HEK293 (cell line): ENCODE data around the gene ICAM4.
A peak's percentile ranks its signal among the peaks of the same experiment; 100 is the strongest.

ENCODE experiments used
- ATF2 ChIP-seq: fragments of 450-650 bp; formaldehyde crosslinking; IDR thresholded peaks from 2 replicates; pipeline ENCODE4 v1.5.1; 2016; ENCODE audit warnings: missing biosample characterization, missing genetic modification characterization, low read depth
- REPIN1 ChIP-seq: fragments of 450-650 bp; formaldehyde crosslinking; IDR thresholded peaks from 2 replicates; pipeline ENCODE4 v1.5.1; 2017; ENCODE audit warnings: missing biosample characterization, missing genetic modification characterization, low read depth
- SCRT2 ChIP-seq: fragments of 450-650 bp; formaldehyde crosslinking; IDR thresholded peaks from 2 replicates; pipeline ENCODE4 v1.5.1; 2016; ENCODE audit warnings: missing biosample characterization, missing genetic modification characterization
- ZEB2 ChIP-seq: fragments of 450-650 bp; formaldehyde crosslinking; IDR thresholded peaks from 2 replicates; pipeline ENCODE4 v1.5.1; 2016; ENCODE audit warnings: missing biosample characterization, missing genetic modification characterization
- ZNF133 ChIP-seq: fragments of 450-650 bp; formaldehyde crosslinking; IDR thresholded peaks from 2 replicates; pipeline ENCODE4 v1.5.1; 2016; ENCODE audit warnings: missing biosample characterization, missing genetic modification characterization
- ZNF174 ChIP-seq: fragments of 450-650 bp; formaldehyde crosslinking; IDR thresholded peaks from 2 replicates; pipeline ENCODE4 v1.5.0; 2017; ENCODE audit warnings: missing biosample characterization, mild to moderate bottlenecking, missing genetic modification characterization
- ZNF184 ChIP-seq: fragments of 450-650 bp; IDR thresholded peaks from 2 replicates; pipeline ENCODE4 v1.5.1; 2018; ENCODE audit warnings: missing biosample characterization, mild to moderate bottlenecking, missing genetic modification characterization
- ZNF239 ChIP-seq: fragments of 450-650 bp; formaldehyde crosslinking; IDR thresholded peaks from 2 replicates; pipeline ENCODE4 v1.5.1; 2016; ENCODE audit warnings: missing biosample characterization, missing genetic modification characterization
- ZNF37A ChIP-seq: fragments of 450-650 bp; IDR thresholded peaks from 2 replicates; pipeline ENCODE4 v1.5.1; 2018; ENCODE audit warnings: missing biosample characterization, missing genetic modification characterization
- ZNF391 ChIP-seq: fragments of 450-650 bp; formaldehyde crosslinking; IDR thresholded peaks from 2 replicates; pipeline ENCODE4 v1.5.1; 2016; ENCODE audit warnings: low read depth, missing biosample characterization, missing genetic modification characterization, borderline replicate concordance
- ZNF398 ChIP-seq: fragments of 450-650 bp; formaldehyde crosslinking; IDR thresholded peaks from 2 replicates; pipeline ENCODE4 v1.5.1; 2017; ENCODE audit warnings: missing biosample characterization, missing genetic modification characterization
- ZNF510 ChIP-seq: fragments of 450-650 bp; formaldehyde crosslinking; IDR thresholded peaks from 2 replicates; pipeline ENCODE4 v1.5.1; 2018; ENCODE audit warnings: mild to moderate bottlenecking, missing genetic modification characterization, missing biosample characterization; ENCODE audit not compliant: insufficient replicate concordance
- ZNF629 ChIP-seq: fragments of 450-650 bp; formaldehyde crosslinking; IDR thresholded peaks from 2 replicates; pipeline ENCODE4 v1.5.1; 2017; ENCODE audit warnings: missing biosample characterization, missing genetic modification characterization
- ZNF654 ChIP-seq: fragments of 450-650 bp; formaldehyde crosslinking; IDR thresholded peaks from 2 replicates; pipeline ENCODE4 v1.5.1; 2016; ENCODE audit warnings: low read depth, missing biosample characterization, missing genetic modification characterization
- ZNF670 ChIP-seq: fragments of 450-650 bp; formaldehyde crosslinking; IDR thresholded peaks from 2 replicates; pipeline ENCODE4 v1.5.1; 2016; ENCODE audit warnings: missing biosample characterization, missing genetic modification characterization, low read depth
- ZNF747 ChIP-seq: fragments of 450-650 bp; formaldehyde crosslinking; IDR thresholded peaks from 2 replicates; pipeline ENCODE4 v1.5.1; 2016; ENCODE audit warnings: missing biosample characterization, missing genetic modification characterization
- ZNF792 ChIP-seq: fragments of 450-650 bp; formaldehyde crosslinking; IDR thresholded peaks from 2 replicates; pipeline ENCODE4 v1.5.1; 2016; ENCODE audit warnings: missing biosample characterization, missing genetic modification characterization
- ZSCAN16 ChIP-seq: fragments of 450-650 bp; formaldehyde crosslinking; IDR thresholded peaks from 2 replicates; pipeline ENCODE4 v1.5.1; 2016; ENCODE audit warnings: missing biosample characterization, missing genetic modification characterization
- TF ChIP-seq, protein P1 (sequence below): fragments of 450-650 bp; formaldehyde crosslinking; IDR thresholded peaks from 2 replicates; pipeline ENCODE4 v1.5.1; 2016; ENCODE audit warnings: missing biosample characterization, missing genetic modification characterization
- TF ChIP-seq, protein P2 (sequence below): sonication (generic); formaldehyde crosslinking; IDR thresholded peaks from 2 replicates; pipeline ENCODE4 v1.8.1; 2022; ENCODE audit warnings: mild to moderate bottlenecking, moderate library complexity, missing genetic modification reagents
- TF ChIP-seq, protein P3 (sequence below): fragments of 450-650 bp; formaldehyde crosslinking; IDR thresholded peaks from 2 replicates; pipeline ENCODE4 v1.5.1; 2016; ENCODE audit warnings: missing biosample characterization, missing genetic modification characterization
- TF ChIP-seq, protein P4 (sequence below): fragments of 450-650 bp; formaldehyde crosslinking; IDR thresholded peaks from 2 replicates; pipeline ENCODE4 v1.5.1; 2016; ENCODE audit warnings: missing biosample characterization, missing genetic modification characterization
- TF ChIP-seq, protein P5 (sequence below): fragments of 450-650 bp; formaldehyde crosslinking; IDR thresholded peaks from 2 replicates; pipeline ENCODE4 v1.5.1; 2016; ENCODE audit warnings: missing biosample characterization, missing genetic modification characterization, borderline replicate concordance
- TF ChIP-seq, protein P6 (sequence below): fragments of 450-650 bp; formaldehyde crosslinking; IDR thresholded peaks from 2 replicates; pipeline ENCODE4 v1.5.1; 2016; ENCODE audit warnings: missing biosample characterization, missing genetic modification characterization

ICAM4 gene

DNA sequence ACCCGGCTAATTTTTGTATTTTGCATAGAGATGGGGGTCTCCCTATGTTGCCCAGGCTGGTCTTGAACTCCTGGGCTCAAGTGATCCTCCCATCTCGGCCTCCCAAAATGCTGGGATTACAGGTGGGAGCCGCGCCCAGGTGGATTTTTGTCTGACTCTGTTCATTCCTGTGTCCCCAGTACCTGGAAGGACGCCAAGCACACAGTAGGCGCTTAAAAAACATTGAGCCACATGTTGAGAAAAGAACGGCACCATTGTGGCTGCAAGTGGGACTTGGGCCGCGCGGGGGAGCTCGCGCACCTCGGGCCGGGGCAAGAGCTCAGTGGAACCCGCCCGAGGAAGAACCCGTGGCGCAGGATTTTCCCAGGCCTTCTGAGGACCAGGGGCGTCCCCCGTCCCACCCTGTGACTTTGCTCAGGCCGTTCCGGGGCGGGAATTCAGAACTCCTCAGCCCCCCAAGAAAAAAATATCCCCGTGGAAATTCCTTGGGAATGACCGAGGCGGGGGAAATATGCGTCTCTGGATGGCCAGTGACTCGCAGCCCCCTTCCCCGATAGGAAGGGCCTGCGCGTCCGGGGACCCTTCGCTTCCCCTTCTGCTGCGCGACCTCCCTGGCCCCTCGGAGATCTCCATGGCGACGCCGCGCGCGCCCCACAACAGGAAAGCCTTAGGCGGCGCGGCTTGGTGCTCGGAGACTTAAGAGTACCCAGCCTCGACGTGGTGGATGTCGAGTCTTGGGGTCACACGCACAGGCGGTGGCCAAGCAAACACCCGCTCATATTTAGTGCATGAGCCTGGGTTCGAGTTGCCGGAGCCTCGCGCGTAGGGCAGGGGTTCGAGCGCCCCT lies 17.2 kb upstream of the ICAM4 start (continued):
- no peak for TF ChIP-seq ZNF184 (tag by site-specific recombination)
- no peak for TF ChIP-seq ZNF239 (tag by site-specific recombination)
- TF ChIP-seq, protein P1, sequence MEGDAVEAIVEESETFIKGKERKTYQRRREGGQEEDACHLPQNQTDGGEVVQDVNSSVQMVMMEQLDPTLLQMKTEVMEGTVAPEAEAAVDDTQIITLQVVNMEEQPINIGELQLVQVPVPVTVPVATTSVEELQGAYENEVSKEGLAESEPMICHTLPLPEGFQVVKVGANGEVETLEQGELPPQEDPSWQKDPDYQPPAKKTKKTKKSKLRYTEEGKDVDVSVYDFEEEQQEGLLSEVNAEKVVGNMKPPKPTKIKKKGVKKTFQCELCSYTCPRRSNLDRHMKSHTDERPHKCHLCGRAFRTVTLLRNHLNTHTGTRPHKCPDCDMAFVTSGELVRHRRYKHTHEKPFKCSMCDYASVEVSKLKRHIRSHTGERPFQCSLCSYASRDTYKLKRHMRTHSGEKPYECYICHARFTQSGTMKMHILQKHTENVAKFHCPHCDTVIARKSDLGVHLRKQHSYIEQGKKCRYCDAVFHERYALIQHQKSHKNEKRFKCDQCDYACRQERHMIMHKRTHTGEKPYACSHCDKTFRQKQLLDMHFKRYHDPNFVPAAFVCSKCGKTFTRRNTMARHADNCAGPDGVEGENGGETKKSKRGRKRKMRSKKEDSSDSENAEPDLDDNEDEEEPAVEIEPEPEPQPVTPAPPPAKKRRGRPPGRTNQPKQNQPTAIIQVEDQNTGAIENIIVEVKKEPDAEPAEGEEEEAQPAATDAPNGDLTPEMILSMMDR (tag by site-specific recombination), result peak; percentile 93
- no peak for TF ChIP-seq ZNF133 (tag by site-specific recombination)
- peak; percentile 91 for TF ChIP-seq ZNF654 (tag by site-specific recombination)
- TF ChIP-seq, protein P2, sequence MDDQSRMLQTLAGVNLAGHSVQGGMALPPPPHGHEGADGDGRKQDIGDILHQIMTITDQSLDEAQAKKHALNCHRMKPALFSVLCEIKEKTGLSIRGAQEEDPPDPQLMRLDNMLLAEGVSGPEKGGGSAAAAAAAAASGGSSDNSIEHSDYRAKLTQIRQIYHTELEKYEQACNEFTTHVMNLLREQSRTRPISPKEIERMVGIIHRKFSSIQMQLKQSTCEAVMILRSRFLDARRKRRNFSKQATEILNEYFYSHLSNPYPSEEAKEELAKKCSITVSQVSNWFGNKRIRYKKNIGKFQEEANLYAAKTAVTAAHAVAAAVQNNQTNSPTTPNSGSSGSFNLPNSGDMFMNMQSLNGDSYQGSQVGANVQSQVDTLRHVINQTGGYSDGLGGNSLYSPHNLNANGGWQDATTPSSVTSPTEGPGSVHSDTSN (CRISPR knock-in tag), result no peak
- TF ChIP-seq ZNF398 (tag by site-specific recombination), result peak; percentile 62
- TF ChIP-seq ZNF174 (tag by site-specific recombination), result no peak
- TF ChIP-seq ZNF792 (tag by site-specific recombination), result peak; percentile 96
- TF ChIP-seq ZNF391 (tag by site-specific recombination), result peak; percentile 71; the same call in 1 of the 2 replicates
- TF ChIP-seq ZNF670 (tag by site-specific recombination), result no peak
- 0 out of 2 replicates have a peak, but pooled peaks have one; percentile 23 for TF ChIP-seq ZNF629 (tag by site-specific recombination)
- TF ChIP-seq, protein P3, sequence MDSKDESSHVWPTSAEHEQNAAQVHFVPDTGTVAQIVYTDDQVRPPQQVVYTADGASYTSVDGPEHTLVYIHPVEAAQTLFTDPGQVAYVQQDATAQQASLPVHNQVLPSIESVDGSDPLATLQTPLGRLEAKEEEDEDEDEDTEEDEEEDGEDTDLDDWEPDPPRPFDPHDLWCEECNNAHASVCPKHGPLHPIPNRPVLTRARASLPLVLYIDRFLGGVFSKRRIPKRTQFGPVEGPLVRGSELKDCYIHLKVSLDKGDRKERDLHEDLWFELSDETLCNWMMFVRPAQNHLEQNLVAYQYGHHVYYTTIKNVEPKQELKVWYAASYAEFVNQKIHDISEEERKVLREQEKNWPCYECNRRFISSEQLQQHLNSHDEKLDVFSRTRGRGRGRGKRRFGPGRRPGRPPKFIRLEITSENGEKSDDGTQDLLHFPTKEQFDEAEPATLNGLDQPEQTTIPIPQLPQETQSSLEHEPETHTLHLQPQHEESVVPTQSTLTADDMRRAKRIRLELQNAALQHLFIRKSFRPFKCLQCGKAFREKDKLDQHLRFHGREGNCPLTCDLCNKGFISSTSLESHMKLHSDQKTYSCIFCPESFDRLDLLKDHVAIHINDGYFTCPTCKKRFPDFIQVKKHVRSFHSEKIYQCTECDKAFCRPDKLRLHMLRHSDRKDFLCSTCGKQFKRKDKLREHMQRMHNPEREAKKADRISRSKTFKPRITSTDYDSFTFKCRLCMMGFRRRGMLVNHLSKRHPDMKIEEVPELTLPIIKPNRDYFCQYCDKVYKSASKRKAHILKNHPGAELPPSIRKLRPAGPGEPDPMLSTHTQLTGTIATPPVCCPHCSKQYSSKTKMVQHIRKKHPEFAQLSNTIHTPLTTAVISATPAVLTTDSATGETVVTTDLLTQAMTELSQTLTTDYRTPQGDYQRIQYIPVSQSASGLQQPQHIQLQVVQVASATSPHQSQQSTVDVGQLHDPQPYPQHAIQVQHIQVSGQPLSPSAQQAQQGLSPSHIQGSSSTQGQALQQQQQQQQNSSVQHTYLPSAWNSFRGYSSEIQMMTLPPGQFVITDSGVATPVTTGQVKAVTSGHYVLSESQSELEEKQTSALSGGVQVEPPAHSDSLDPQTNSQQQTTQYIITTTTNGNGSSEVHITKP (tag by site-specific recombination), result 0 out of 2 replicates have a peak, but pooled peaks have one; percentile 29
- TF ChIP-seq, protein P4, sequence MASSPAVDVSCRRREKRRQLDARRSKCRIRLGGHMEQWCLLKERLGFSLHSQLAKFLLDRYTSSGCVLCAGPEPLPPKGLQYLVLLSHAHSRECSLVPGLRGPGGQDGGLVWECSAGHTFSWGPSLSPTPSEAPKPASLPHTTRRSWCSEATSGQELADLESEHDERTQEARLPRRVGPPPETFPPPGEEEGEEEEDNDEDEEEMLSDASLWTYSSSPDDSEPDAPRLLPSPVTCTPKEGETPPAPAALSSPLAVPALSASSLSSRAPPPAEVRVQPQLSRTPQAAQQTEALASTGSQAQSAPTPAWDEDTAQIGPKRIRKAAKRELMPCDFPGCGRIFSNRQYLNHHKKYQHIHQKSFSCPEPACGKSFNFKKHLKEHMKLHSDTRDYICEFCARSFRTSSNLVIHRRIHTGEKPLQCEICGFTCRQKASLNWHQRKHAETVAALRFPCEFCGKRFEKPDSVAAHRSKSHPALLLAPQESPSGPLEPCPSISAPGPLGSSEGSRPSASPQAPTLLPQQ (tag by site-specific recombination), result 0 out of 2 replicates have a peak, but pooled peaks have one; percentile 36
- no peak for TF ChIP-seq ATF2 (tag by site-specific recombination)
- TF ChIP-seq ZNF37A (tag by site-specific recombination), result no peak
- no peak for TF ChIP-seq ZNF747 (tag by site-specific recombination)
- peak; percentile 89 for TF ChIP-seq SCRT2 (tag by site-specific recombination)
- TF ChIP-seq, protein P5, sequence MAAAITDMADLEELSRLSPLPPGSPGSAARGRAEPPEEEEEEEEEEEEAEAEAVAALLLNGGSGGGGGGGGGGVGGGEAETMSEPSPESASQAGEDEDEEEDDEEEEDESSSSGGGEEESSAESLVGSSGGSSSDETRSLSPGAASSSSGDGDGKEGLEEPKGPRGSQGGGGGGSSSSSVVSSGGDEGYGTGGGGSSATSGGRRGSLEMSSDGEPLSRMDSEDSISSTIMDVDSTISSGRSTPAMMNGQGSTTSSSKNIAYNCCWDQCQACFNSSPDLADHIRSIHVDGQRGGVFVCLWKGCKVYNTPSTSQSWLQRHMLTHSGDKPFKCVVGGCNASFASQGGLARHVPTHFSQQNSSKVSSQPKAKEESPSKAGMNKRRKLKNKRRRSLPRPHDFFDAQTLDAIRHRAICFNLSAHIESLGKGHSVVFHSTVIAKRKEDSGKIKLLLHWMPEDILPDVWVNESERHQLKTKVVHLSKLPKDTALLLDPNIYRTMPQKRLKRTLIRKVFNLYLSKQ (tag by site-specific recombination), result no peak
- no peak for TF ChIP-seq REPIN1 (tag by site-specific recombination)
- TF ChIP-seq ZNF510 (tag by site-specific recombination), result no peak
- TF ChIP-seq, protein P6, sequence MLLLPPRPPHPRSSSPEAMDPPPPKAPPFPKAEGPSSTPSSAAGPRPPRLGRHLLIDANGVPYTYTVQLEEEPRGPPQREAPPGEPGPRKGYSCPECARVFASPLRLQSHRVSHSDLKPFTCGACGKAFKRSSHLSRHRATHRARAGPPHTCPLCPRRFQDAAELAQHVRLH (tag by site-specific recombination), result 0 out of 2 replicates have a peak, but pooled peaks have one; percentile 71
- TF ChIP-seq ZEB2 (tag by site-specific recombination), result 0 out of 2 replicates have a peak, but pooled peaks have one; percentile 22
- TF ChIP-seq ZSCAN16 (tag by site-specific recombination), result peak; percentile 52; the same call in 1 of the 2 replicates
